HG02798 (cell line): Measurements from ENCODE around the gene RFPL1.
"Not testable (repeated sequence)": the region's sequence is repeated elsewhere in the genome, so short reads cannot be mapped to it uniquely, and the experiment has no call there.

Experiments
- ATAC-seq: cut with Tn5 transposase; IDR thresholded peaks from one replicate; pipeline ENCODE4 v1.9.1; 2021; ENCODE audit warnings: mild to moderate bottlenecking; ENCODE audit not compliant: unreplicated experiment, poor library complexity

The RFPL1 gene

DNA sequence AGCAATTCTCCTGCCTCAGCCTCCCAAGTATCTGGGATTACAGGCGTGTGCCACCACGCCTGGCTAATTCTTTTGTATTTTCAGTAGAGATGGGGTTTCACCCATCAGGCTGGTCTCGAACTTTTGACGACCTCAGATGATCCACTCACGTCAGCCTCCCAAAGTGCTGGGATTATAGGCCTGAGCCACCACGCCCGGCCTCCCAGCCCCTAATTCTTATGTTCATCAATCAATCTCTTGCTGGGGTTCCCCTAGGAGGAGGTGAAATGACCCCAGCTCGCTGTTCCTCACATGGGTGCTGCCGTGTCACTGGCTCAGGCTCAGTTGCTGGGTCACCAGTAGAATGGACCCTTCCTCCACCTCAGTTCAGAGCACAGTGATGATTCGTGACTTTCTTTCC, at the start of gene RFPL1:
RFPL1 (plus strand) TSS at position 301 of the 400 bp plus-strand sequence.
- ATAC-seq, result not testable (repeated sequence)

- peak; percentile 13 for ATAC-seq
These were observed 49.7 kb upstream of the RFPL1 start for GRCh38 chr22:29388759-29389090.

DNA sequence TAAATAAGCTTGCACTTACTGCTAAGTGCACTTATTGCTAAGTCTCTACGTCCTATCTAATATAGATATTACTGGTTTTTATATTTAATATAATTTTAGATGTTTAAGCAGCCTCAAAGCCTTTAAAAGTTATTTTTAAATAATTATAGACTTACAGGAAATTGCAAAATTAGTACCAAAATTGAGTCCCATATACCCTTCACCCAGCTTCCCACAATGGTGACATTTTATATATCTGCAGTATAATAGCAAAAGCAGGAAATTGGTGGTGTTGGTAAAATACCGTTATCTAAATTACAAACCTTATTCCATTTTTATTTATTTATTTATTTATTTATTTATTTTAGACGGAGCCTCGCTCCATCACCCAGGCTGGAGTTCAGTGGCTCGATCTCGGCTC, 48.1 kb upstream of the RFPL1 start:
- no peak for ATAC-seq

DNA sequence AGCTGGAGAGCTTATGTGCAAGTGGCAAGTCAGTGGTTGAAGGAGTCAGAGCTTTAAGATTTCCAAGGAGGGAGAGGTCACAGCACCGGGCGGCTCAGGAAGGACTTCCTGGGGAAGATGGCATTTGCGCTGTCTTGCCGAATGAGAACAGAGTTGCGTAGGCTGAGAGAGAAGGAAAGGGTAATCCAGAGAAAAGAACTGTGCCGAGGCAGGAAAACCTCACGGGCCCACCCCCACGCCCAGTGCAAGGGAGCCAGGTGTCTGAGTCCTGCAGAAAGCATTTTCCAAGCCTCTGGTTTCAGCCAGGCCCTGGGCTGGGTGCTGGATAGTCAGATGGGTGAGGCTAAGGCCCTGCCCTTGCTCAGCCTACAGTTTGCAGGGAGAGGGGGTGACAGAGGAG, 46.8 kb upstream of the RFPL1 start:
- no peak for ATAC-seq

DNA sequence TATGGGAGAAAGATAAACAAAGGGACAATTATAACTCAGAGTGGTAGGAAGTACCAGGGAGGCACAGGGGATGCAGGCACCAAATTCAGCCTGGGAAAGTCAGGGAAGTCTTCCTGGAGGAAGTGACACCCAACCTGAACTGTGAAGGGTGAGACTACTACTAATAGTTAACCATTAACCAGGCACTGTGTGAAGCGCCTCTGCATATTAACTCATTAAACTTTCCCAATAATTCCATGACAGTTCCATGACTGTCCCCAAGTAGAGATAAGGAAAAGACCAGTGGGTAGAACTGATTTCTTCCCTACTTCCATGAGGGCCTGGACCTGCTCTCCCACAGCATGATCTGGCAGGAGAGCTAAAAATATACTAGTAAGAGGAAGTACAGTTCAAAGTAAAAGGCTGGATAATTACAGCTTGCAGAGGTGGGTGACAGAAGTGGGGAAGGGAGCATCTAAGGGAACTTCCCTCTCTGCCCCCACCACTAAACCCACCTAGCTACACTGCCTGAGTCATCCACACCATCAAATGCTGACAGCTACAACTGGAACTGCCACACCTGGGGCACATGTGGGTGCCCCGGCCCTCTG, 45.3 kb upstream of the RFPL1 start:
- no peak for ATAC-seq

DNA sequence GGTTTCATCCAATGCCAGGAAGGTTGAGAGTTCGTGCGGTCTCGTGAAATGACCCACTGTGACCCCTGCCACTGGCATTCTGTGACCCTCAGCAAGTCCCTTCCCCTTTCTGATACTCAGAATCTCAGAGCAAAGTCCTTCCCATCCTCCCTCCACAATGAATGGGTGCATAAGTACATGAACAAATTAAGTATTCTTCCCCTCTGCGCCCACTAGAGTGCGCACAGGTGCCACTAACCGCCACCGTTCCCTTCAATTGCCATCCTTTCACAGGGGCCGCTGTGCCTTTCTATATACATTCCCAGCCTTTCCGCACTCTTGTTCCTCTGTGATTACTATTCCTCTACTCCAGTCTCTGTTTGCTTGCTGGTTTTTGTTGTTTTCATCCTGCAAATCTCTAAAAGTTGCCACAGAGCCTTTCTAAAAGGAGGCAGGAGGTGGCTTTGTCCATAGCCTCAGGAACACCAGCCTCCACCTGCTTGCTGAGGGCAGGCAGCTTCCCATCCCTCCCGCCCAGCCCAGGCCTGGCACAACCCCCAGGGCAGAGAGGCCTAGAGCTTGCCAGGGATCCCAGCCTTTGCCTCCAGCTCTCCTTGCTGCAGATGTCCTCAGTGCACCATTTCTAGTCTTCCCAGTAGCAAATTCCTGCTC, 43.3 kb upstream of the RFPL1 start:
- ATAC-seq, result peak; percentile 38

GRCh38 chr22:29396126-29396525, 42.3 kb upstream of the RFPL1 start:
- ATAC-seq, result no peak

- ATAC-seq, result no peak
These were observed 40.6 kb upstream of the RFPL1 start for GRCh38 chr22:29397791-29398190.

- ATAC-seq, result no peak
These were observed 37.8 kb upstream of the RFPL1 start for GRCh38 chr22:29400576-29400975.

- not testable (repeated sequence) for ATAC-seq
These were observed 36.8 kb upstream of the RFPL1 start for GRCh38 chr22:29401538-29401937.

DNA sequence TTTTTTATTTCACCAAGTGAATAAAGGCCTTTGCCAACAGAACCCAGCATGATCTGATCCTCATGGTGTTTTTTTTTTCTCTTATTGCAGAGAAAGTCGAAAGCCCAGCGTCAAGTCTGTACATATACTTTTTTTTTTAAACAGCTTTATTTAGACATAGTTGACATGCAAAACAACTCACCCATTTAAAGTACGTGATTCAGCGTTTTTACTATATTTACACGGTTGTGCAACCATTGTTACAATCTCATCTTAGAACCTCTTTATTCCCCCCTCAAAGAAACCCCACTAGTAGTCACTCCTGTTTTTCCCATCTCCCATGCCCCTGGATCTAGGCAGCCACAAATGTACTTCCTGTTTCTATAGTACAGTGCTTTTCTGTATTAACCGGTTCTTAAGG, 29.4 kb upstream of the RFPL1 start:
- ATAC-seq, result no peak

DNA sequence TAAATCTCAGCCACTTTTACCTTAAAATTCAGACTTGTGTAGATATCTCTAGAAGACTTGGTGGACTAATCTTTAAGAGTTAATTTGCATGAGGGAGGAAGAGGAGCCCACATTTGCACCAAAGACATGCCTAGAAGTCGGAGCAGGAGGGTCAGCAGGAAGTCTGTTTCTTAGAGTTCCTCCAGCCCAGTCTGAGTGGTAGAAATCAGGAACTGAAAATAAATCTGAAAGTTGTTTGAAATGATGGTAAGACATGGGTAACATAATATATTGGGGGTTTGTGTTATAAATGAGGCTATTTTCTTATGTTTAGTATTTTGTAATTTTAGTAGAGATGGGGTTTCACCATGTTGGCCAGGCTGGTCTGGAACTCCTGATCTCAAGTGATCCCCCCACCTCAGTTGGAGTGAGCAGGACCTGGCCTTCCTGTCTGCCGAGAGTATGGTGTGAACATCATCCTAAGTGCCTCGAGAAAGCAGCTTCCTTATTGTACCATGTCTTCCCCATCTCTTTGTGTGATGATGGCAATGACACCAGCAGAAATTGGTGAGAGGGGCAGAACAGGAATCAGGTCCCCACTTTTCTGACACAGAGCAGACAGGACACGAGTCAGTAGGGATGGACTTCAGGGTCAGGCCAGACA, 26.7 kb upstream of the RFPL1 start:
- peak; percentile 54 for ATAC-seq

GRCh38 chr22:29412772-29413171, 25.6 kb upstream of the RFPL1 start:
- not testable (repeated sequence) for ATAC-seq

DNA sequence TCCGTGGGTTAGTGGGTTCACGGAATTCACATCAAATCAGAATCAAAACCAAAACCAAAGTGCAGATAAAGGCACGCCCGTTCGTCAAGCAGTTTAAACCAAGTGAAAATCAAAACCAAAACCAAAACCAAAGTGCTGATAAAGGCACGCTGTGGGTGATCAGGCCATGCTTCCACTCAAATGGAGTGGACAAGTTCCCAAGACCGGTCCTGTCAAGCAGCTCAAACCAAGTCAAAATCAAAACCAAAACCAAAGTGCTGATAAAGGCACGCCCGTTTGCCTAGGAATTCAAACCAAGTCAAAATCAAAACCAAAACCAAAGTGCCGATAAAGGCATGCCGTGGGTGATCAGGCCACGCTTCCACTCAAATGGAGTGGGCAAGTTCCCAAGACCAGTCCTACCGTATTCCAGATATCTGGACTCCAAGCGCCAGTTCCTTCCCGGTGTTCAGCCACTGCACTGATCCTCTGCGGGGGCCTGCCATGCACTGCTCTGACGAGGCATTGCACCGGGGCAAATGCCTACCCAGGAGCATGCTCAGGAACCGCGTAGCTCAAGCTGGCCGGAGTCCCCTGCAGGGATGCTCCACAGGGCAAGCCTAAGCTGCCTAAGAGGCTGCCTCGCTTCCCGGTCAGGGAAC, 23.3 kb upstream of the RFPL1 start:
- ATAC-seq, result not testable (repeated sequence)

- ATAC-seq, result not testable (repeated sequence)
These were observed 19.7 kb upstream of the RFPL1 start for GRCh38 chr22:29418704-29419103.

DNA sequence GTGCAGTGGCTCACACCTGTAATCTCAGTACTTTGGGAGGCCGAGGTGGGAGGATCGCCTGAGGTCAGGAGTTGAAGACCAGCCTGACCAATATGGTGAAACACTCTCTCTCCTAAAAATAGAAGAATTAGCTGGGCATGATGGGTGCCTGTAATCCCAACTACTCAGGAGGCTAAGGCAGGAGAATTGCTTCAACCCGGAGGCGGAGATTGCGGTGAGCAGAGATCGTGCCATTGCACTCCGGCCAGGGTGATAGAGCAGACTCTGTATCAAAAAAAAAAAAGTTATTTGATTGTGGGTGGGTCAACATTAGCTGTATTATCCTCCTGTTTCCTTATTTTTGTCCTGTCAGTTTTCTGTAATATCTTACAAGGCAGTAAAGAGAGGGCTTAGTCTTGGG, 11.9 kb upstream of the RFPL1 start:
- ATAC-seq, result no peak

DNA sequence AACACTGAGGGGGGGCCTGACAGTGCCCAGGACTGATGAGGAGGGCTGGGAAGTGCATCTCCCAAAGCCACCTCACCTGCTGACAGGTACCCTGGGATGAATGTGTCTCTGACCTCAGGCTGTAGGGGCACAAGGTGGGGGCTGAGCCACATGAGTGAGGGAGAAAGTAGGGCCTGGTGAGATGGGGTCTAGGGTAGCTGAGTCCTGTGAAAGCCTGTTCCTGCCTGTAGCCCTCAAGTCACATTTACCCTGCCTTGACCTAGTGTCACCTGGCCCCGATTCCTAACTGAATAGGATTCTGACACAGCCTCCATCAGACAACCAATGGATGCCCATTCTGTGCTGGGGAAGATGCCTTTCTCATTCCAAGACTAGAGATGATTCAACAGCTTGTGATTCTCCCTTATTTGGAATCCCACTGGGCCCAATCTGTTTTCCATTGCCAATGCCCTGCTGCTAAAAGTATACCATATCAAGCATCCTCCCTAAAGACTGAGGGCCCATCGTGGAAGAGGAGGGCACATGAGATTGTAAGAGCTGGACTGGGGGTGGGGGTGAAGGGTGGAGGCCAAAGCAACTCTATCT, 11.1 kb upstream of the RFPL1 start:
- ATAC-seq, result no peak

GRCh38 chr22:29431986-29432385, 6.4 kb upstream of the RFPL1 start:
- ATAC-seq, result no peak

- no peak for ATAC-seq
These were observed 4.5 kb upstream of the RFPL1 start for GRCh38 chr22:29433856-29434255.

DNA sequence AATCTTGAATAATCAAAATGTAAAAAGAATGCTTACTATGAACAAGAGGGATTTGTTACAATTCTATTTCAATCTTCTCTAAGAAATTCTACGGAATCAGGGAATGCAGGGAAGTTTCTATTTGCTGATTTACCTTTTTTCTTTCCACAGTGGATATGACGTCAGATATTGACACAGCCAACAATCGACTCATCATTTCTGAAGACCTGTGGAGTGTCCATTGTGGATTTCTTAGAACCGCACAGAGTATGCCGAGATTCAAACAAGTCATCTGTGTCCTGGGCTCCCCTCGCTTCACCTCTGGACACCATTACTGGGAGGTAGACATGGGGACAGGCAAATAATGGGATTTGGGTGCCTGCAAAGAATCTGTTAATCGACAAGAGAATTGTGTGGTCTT, 4.1 kb upstream of the RFPL1 start:
- no peak for ATAC-seq
